ENCODE results near the gene ISYNA1. TPM values are rescaled to one million over a fixed set of nuclear protein-coding genes. Genes with fewer than 3 reads are reported as not detected.

The ISYNA1 gene
- total and polyA plus RNA-seq, 2 of the 8 experiments (the other 6 are each of a cell fraction or from before 2014, with no cell fraction given): 207 to 264 TPM

GRCh38 chr19:18428787-18429674, 8.9 kb downstream of the ISYNA1 start:
- Histone ChIP-seq H2BK15ac (ENCODE audit: low read length) (no peak overlapping the region), H4K5ac (ENCODE audit: insufficient read length, low read depth, low read length) (peak overlapping the region; percentile 18), H3K14ac (ENCODE audit: insufficient read length) (no peak overlapping the region), H4K91ac (replicated peaks; ENCODE audit: insufficient read length, low read length) (peak overlapping the region; percentile 65), H3K23ac (ENCODE audit: insufficient read length) (no peak overlapping the region), H2BK12ac (ENCODE audit: low read depth, low read length) (no peak overlapping the region), H3K9ac (replicated peaks in 1 of 4; ENCODE audit: extremely low read depth in 1 of 4, low read depth in 3 of 4, low read length in 3 of 4) (no peak overlapping the region; a peak in 1 of 7 replicates), H3K18ac (ENCODE audit: extremely low read depth, low read length) (peak overlapping the region; percentile 48; the same call in 1 of the 2 replicates), H2AK5ac (ENCODE audit: low read depth, low read length) (no peak overlapping the region), H3K56ac (replicated peaks; ENCODE audit: insufficient read length, low read depth, low read length) (no peak overlapping the region), H3K4ac (replicated peaks; ENCODE audit: insufficient read length, low read depth, low read length) (no peak overlapping the region), H4K20me1 (replicated peaks in 1 of 2; ENCODE audit: control insufficient read depth in 1 of 2, insufficient read depth in 2 of 2, low read length in 2 of 2) (peaks cover 0 to 12% of the 10 kb centered on the region in 2 experiments), H3K79me2 (ENCODE audit: control insufficient read depth in 1 of 2, insufficient read depth in 2 of 2, low read length in 2 of 2) (no peaks in the 10 kb centered on the region), H2AFZ (ENCODE audit: low read length) (no peak overlapping the region), H3K4me1 (replicated peaks in 1 of 4; ENCODE audit: control insufficient read depth in 3 of 4, insufficient read depth in 4 of 4, low read length in 3 of 4) (peaks cover 0 to 47% (median 30%) of the 10 kb centered on the region in 4 experiments; a peak in 6 of 7 replicates), H3K36me3 (ENCODE audit: control insufficient read depth in 2 of 4, insufficient read depth in 4 of 4, low read length in 3 of 4) (no peaks in the 10 kb centered on the region), H4K8ac (ENCODE audit: extremely low read depth, insufficient read depth, low read length) (peak overlapping the region; percentile 85; the same call in 1 of the 2 replicates), H3K79me1 (ENCODE audit: low read depth, low read length) (peaks cover 3% of the 10 kb centered on the region; the same call in 1 of the 2 replicates), H3K23me2 (ENCODE audit: low read depth, low read length) (peaks cover 10% of the 10 kb centered on the region; the same call in 1 of the 2 replicates), H2BK20ac (ENCODE audit: low read length) (no peak overlapping the region), H3K27me3 (replicated peaks in 1 of 4; ENCODE audit: control insufficient read depth in 3 of 4, extremely low read depth in 1 of 4, insufficient read depth in 3 of 4, low read length in 3 of 4) (no peaks in the 10 kb centered on the region; a peak in 1 of 7 replicates), H2BK120ac (replicated peaks; ENCODE audit: low read depth, low read length) (no peak overlapping the region), H3K27ac (ENCODE audit: low read depth, low read length) (no peak overlapping the region), H2BK5ac (ENCODE audit: low read depth, low read length) (peak overlapping the region; percentile 71; the same call in 1 of the 2 replicates), H3K4me3 (ENCODE audit: extremely low read depth in 1 of 4, insufficient read depth in 2 of 4, low read depth in 3 of 4, low read length in 4 of 4) (peak overlapping the region; percentile 33 to 70 (median 48)), H3K4me2 (ENCODE audit: insufficient read depth in 1 of 2, low read depth in 2 of 2, low read length in 2 of 2) (peak overlapping the region; percentile 68 to 76), H3K9me3 (ENCODE audit: insufficient read depth in 2 of 2, low read depth in 1 of 2, low read length in 1 of 2) (no peaks in the 10 kb centered on the region)
- POLR2A ChIA-PET (ENCODE audit: partially characterized antibody): interaction anchor here (0.5 to 2.3 kb wide), 6 partner anchors 10 to 165 kb away, joined by 3 to 26 read pairs (median 4); partner anchors contain the start of genes LSM4 and SSBP4
- DNase-seq (ENCODE audit: low read depth in 1 of 2, low spot score in 2 of 2) (peak in 1 of 2 experiments; percentile 99), FAIRE-seq (no peak)
- CTCF ChIA-PET (ENCODE audit: partially characterized antibody): interaction anchor here (0.6 to 2.8 kb wide), 7 partner anchors 10 to 118 kb away, joined by 3 to 14 read pairs (median 4); partner anchors contain the start of gene SSBP4
- TF ChIP-seq KDM4A (IDR thresholded peaks at IDR 0.05; ENCODE audit: low read depth, low read length, severe bottlenecking) (peak; percentile 57), ZNF274 (IDR thresholded peaks at IDR 0.05; ENCODE audit: borderline replicate concordance, extremely low read depth, low read length) (no peak), SIN3A (conservative IDR thresholded peaks at IDR 0.05 in 1 of 2, IDR thresholded peaks at IDR 0.05 in 1 of 2; ENCODE audit: low read depth in 1 of 2, low read length in 2 of 2) (peak; percentile 57 to 90; a peak in 2 of 4 replicates), ASH2L (IDR thresholded peaks at IDR 0.05; ENCODE audit: low read length) (peak; percentile 29), BCL11A (IDR thresholded peaks at IDR 0.05; ENCODE audit: low read depth in 2 of 2, low read length in 2 of 2) (no peak), CREB1 (IDR thresholded peaks at IDR 0.05) (peak; percentile 49), PHF8 (conservative IDR thresholded peaks at IDR 0.05; ENCODE audit: low read depth, low read length) (peak; percentile 36; the same call in 1 of the 2 replicates), TAF1 (IDR thresholded peaks at IDR 0.05; ENCODE audit: low read depth, low read length) (no peak), RAD21 (IDR thresholded peaks at IDR 0.05 in 1 of 2, conservative IDR thresholded peaks at IDR 0.05 in 1 of 2; ENCODE audit: low read depth in 2 of 2, low read length in 2 of 2) (no peak)
- WGBS, 2 experiments (ENCODE audit: extremely low coverage in 1 of 2, insufficient coverage in 1 of 2, insufficient read length in 1 of 2, insufficient replicate concordance in 2 of 2, low coverage in 1 of 2, low lambda C conversion rate in 2 of 2, missing lambda C conversion rate in 1 of 2): 1% methylated on average over 52 of the region's 77 CpGs; no CpG with 5 or more reads in 1 of the 2 experiments
